Embryonic facial prominence (tissue), 1 donor: ENCODE measurements around the gene GYPC.
"Not testable (repeated sequence)": the region's sequence is repeated elsewhere in the genome, so short reads cannot be mapped to it uniquely, and the experiment has no call there.

Source experiments
- DNase-seq: peaks from one replicate; pipeline ENCODE4 v3.0.0-alpha.2; 2016; ENCODE audit errors: extremely low spot score

The GYPC gene

GRCh38 chr2:126698376-126698775, 42.4 kb downstream of the GYPC start:
- DNase-seq = no peak

GRCh38 chr2:126699018-126699417, 43.1 kb downstream of the GYPC start:
- DNase-seq = no peak

- DNase-seq = peak; percentile 29
These were observed 44.0 kb downstream of the GYPC start for GRCh38 chr2:126699716-126700581.

DNA sequence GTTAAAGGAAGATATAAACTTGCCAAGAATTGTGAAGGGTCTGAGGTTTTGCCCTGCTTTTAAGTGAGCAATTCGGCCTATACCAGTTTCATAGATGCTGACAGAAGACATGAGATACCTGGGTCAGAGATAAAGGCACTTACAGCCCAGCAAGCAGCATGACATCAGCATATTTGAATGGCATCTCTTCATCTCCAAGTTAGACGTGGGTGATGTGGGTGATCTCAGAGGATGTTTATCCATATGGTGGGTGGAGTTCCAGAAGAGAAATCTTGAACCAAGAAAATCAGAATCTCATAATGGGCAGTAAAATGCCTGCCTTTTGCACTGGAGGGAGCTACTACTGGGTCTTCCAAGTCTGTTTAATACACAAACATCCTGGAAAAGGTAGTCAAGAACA, 44.7 kb downstream of the GYPC start:
- DNase-seq = no peak

DNA sequence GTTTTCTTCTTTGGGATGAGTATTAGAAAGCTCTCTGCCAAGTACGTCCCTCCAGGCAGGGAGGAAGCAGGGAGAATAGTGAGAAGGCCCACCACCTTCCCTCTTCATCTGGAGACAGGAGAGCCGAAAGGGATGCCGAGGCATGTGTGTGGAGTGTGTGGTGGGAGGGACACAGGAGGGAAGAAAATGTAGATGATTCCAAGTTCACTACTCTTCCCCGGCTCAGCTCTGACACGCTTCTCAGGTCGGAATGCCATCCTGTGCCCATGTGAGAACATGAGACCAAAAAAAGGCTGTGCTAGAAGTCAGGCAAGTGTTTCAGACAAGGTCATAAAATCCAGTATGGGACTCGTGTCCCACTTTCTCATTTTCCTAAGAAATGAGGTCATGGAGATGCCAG, 47.4 kb downstream of the GYPC start:
- no peak for DNase-seq

GRCh38 chr2:126704434-126705160, 48.6 kb downstream of the GYPC start:
- DNase-seq = no peak

DNA sequence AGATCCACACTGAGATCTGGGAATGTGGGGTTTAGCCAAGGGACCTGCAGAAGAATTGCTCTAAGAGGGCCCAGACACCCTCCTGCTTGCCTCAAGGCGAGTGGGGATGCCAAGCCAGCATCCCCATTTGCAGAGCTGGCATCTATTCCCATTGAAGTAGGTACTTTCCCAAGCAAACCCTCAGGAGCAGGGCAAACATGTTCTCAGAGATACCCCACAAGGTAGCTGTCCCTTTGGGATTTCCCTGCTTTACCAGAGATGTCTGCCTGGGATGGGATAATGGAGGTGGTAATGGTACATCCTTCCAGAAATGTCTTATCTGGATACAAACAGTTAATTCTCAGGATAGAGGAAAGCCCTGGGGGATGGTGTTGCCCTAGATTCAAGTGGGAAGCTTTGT, 51.2 kb downstream of the GYPC start:
- DNase-seq = no peak

DNA sequence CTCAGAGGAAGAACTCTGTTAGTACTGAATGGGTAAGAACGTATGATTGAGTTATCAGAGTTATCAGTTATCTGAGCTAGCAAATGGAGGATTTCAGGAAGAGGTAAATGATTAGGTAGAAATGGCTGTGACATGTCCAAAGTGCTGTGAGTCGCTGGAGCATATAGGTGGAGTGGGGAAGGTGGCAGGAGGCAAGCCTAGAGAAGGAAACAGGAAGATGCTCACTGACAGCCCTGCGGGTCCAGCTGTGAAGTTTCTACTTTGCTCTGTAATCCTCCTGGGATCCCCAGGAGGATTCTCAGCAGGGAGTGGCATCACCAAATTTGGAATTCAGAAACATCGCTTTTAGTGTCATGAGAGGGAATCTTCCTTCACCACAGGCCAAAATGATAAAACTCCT, 52.0 kb downstream of the GYPC start:
- DNase-seq = no peak

GRCh38 chr2:126714191-126714965, 58.4 kb downstream of the GYPC start:
- no peak for DNase-seq

GRCh38 chr2:126715111-126715510, 59.2 kb downstream of the GYPC start:
- DNase-seq = no peak

DNA sequence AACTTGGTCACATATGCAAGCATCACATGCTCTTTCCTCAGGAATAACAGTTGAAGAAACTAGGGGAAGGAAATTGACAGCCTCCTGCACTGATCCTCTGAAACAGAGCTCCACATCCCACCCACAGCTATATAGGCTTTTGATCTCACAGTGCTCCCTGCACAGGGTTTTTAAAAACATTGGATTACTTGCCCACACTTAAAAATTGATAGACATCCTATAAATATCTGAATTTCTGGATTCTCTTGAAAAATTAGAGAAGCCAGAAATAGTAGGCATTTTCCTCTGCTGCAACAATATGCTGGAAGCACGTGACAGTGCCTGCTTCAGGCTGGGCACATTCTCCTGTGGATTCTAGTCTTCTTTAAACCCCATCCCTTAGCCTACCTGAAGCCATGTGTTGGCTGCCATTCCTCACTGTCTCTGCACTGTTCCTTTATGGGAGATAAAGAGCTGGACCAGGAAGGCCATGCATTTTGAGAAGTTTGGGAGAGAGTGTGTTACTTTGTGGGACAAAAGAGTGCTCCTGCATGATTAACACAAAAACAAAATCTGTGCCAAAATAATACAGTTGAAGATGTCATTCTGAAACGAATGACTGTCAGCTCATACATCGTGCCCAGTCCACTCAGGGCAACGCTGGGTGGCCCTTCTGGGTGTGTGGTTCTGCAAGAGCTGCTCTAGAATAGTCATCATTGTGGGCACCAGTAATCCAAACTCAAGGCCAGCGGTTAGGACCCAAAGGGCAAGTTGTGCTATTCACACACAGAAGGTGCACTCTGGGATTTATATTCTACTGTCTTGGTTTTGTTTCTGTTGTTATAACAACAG, 59.8 kb downstream of the GYPC start:
- DNase-seq = no peak

DNA sequence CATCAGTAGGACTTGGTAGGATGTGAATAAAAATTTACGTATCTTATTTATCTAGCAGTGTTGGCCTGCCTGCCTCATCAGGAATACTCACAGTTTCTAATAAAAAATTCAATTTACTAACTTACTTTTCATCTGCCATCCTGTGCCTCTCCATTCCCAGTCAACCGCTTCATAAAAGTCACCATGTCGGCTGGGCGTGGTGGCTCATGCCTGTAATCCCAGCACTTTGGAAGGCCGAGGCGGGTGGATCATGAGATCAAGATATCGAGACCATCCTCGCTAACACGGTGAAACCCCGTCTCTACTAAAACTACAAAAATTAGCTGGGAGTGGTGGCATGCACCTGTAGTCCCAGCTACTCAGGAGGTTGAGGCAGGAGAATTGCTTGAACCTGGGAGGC, 61.3 kb downstream of the GYPC start:
- DNase-seq = not testable (repeated sequence)

DNA sequence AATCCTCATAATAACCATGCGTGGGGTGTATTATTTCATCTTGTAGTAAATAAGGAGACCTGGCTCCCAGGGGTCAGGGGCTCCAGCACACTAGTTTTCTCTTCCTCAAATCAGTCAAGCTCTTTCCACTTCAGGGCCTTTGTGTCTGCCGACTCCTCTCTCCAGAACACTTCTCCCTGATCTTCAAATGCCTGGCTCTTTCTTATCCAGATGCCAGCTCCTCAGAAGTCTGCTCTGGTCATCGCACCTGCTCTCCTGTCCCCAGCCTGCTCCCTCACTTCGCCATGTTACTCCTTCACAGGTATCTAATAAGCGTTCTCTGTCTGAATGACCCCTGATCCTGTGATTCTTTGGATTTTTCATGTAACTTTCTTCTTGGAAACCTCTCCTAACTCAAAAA, 62.0 kb downstream of the GYPC start:
- no peak for DNase-seq

DNA sequence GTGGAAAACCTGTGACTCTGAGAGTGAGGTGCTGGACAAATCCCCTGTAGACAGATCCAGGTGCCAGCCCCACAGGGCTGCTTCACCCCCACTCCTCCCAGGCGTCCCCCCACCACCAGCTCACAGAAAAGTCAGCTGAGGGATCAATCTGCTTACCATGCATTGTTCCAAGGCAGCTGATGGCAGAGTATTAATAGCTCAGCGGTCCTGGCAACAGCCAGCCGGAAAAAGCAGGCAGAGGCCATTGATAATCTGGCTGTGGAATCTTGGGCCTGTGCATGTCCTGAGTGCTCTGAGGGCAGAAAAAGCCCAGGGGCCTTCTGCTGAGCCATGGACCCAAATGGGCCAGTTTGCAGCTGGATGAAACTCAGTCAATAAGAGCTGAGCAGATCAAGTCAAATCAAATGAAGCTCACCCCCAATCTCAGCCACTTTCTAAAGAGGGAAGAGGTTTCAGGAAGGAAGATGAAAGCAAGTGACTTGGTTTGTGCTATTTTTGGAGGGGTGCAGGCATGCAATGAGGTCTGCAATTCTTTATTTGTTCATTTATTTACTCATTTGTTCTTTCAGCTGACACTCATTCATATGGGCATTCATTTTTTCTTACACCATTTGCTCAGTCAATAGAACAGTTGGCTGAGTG, 63.4 kb downstream of the GYPC start:
- DNase-seq = no peak

DNA sequence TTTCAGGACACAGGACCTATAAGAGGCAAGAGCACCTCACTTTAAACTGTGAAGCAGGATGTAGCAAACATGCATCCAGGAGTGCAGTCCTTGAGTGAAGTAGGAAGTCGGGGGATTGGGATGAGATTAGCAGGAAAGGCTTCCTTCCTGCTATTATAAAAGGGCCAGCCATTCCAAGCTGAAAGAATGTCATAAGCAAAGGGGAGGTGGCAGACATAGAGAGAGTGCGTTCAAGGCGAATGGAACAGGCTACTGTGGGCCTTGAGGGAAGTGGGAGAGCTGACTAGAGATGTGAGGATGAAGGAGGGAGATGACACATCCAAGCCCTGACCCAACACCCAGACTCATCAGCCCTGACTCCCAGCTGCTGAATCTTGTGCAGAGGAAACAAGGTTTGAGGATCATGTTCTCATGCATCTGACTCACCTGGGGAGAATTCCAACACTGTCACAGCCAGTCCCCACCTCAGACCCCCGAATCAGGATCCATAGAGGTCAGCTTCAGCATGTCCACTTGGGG, 63.9 kb downstream of the GYPC start:
- no peak for DNase-seq

GRCh38 chr2:126720638-126721037, 64.7 kb downstream of the GYPC start:
- DNase-seq = no peak

DNA sequence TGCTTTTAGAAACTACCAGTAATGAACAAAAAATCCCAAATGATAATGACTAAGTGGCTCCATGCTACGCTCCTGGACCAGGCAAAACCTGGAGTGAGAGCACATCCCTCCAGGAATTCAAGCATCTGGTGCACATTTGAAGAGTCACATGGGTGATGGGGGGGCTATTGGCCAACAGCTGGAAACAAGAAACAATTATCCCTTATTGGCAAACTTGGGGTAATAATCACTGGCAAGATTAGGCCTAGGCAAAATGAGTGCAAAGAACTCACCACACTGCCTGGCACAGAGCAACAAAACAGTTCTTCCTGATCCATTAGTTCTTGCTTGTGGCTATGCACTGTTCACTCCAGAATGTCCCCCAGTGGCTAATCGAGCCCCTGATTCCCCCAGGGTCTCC, 66.1 kb downstream of the GYPC start:
- no peak for DNase-seq

GRCh38 chr2:126722546-126722945, 66.6 kb downstream of the GYPC start:
- DNase-seq = no peak

GRCh38 chr2:126723281-126723815, 67.4 kb downstream of the GYPC start:
- DNase-seq = no peak

GRCh38 chr2:126725580-126725979, 69.6 kb downstream of the GYPC start:
- no peak for DNase-seq

DNA sequence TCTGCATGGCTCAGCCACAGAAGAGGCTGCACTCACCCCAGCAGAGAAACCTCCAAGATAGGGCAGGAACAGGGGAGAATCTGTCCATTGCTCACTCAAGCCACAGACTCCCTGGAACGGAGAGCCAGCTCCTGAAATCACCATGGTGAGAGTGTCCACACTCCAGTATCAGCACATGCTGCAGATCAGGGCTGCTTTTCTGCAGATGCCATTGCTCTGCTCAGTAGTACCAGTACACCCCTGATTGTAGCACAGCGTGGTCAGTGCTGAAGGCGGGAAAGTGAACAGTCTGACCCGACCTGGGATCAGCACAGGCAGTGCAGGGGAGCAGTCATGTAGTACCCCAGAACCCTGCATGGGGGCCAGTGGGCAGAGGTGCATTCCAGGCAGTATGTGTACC, 73.9 kb downstream of the GYPC start:
- no peak for DNase-seq
